GM12878 (cell line): ENCODE data around the gene ATP1B1. TPM values are rescaled to one million over a fixed set of nuclear protein-coding genes. Genes with fewer than 3 reads are reported as not detected.
"Not testable (repeated sequence)": the region's sequence is repeated elsewhere in the genome, so short reads cannot be mapped to it uniquely, and the experiment has no call there.

Experiments
- ATAC-seq: fragments of 200-7000 bp; cut with Tn5 transposase; 3 replicates; pipeline ENCODE4 v1.9.1; 2020; ENCODE audit warnings: mild to moderate bottlenecking, moderate library complexity
- BruUV-seq: library from RNA; stranded (reverse); fragments of 400-500 nt; replicated peaks from 2 replicates; lab custom pipeline; 2021; lab: Mats Ljungman, UMichigan
- CTCF ChIA-PET: fragments of 300-600 bp; sonication (Branson Sonifier 250); formaldehyde crosslinking; extraction: SDS; loops from one replicate; lab custom pipeline; 2021; ENCODE audit warnings: inconsistent platforms; lab: Yijun Ruan, JAX
- POLR2A ChIA-PET: fragments of 350-600 bp; formaldehyde crosslinking; extraction: SDS; loops from one replicate; lab custom pipeline; 2021; ENCODE audit warnings: inconsistent platforms; lab: Charles Lee
- RAD21 ChIA-PET: fragments of 300-600 bp; sonication (Branson Sonifier 250); formaldehyde crosslinking; loops from one replicate; lab custom pipeline; 2023; ENCODE audit warnings: antibody characterized with exemption; ENCODE audit not compliant: unreplicated experiment; lab: Charles Lee
- SMC1A ChIA-PET: fragments of 300-600 bp; sonication (Branson Sonifier 250); formaldehyde crosslinking; loops from one replicate; lab custom pipeline; 2023; ENCODE audit not compliant: unreplicated experiment, uncharacterized antibody; lab: Charles Lee
- DNase-seq: peaks from one replicate; pipeline ENCODE4 v3.0.0-alpha.2; 2011; ENCODE audit warnings: low read depth, low spot score
- FAIRE-seq: peaks from 3 replicates; lab custom pipeline; 2011; peaks lifted over from hg19 to GRCh38; lab: Jason Lieb, UNC
- H2AFZ ChIP-seq: 2 replicates; pipeline ENCODE4 v1.6.0; 2011; ENCODE audit warnings: low read depth, low read length, control low read depth; ENCODE audit not compliant: control insufficient read depth
- H3K27ac ChIP-seq: 2 replicates; pipeline ENCODE4 v1.5.1; 2011; ENCODE audit warnings: control low read depth; ENCODE audit not compliant: control insufficient read depth, insufficient read depth
- H3K27me3 ChIP-seq, 2 experiments: replicated peaks in 1 of 2; 2 replicates each; pipeline versions ENCODE4 v1.6.0 to v1.6.1; 2011; ENCODE audit warnings: low read length in 1 of 2; ENCODE audit not compliant: control insufficient read depth in 2 of 2, insufficient read depth in 2 of 2
- H3K36me3 ChIP-seq, 2 experiments: 2 replicates each; pipeline ENCODE4 v1.5.1; 2011; ENCODE audit warnings: low read length in 1 of 2; ENCODE audit not compliant: control insufficient read depth in 2 of 2, insufficient read depth in 2 of 2
- H3K4me1 ChIP-seq: 2 replicates; pipeline ENCODE4 v1.6.1; 2011; ENCODE audit warnings: mild to moderate bottlenecking, low read length, moderate library complexity, mixed read lengths; ENCODE audit not compliant: control insufficient read depth, insufficient read depth
- H3K4me2 ChIP-seq: 2 replicates; pipeline ENCODE4 v1.6.0; 2011; ENCODE audit warnings: control low read depth; ENCODE audit not compliant: control insufficient read depth, insufficient read depth
- H3K4me3 ChIP-seq: fragments of 200-600 bp; sonication (generic); 2 replicates; pipeline ENCODE4 v1.5.1; 2016
- H3K79me2 ChIP-seq: 2 replicates; pipeline ENCODE4 v1.6.0; 2011; ENCODE audit warnings: low read length; ENCODE audit not compliant: control insufficient read depth, insufficient read depth
- H3K9ac ChIP-seq: 2 replicates; pipeline ENCODE4 v1.8.0; 2011; ENCODE audit warnings: low read length, control low read depth, mixed read lengths; ENCODE audit not compliant: control insufficient read depth, insufficient read depth
- H3K9me3 ChIP-seq: replicated peaks from 3 replicates; pipeline ENCODE4 v1.5.1; 2011; ENCODE audit warnings: mild to moderate bottlenecking, low read length; ENCODE audit not compliant: control insufficient read depth, insufficient read depth
- H4K20me1 ChIP-seq: 2 replicates; pipeline ENCODE4 v1.6.0; 2011; ENCODE audit not compliant: control insufficient read depth, insufficient read depth
- POLR2AphosphoS5 ChIP-seq: IDR thresholded peaks from 2 replicates; pipeline ENCODE4 v1.6.1; 2011; ENCODE audit warnings: mild to moderate bottlenecking, low read length, inconsistent platforms
- TCF7 ChIP-seq: IDR thresholded peaks from 2 replicates; pipeline ENCODE4 v1.6.1; 2014; ENCODE audit warnings: antibody characterized with exemption, borderline replicate concordance
- WGBS: methylation state at CpG from one replicate; pipeline ENCODE4 v1.1.6; 2016; ENCODE audit warnings: low lambda C conversion rate; ENCODE audit not compliant: insufficient replicate concordance, insufficient coverage; ENCODE audit errors: missing lambda C conversion rate; 5-methylcytosine and 5-hydroxymethylcytosine counted together
- in situ Hi-C: fragments of 300-500 bp; cut with MboI; formaldehyde crosslinking; loops from 9 replicates; pipeline ENCODE4 v1.14.3; 2018; ENCODE audit warnings: mixed read lengths
- intact Hi-C: fragments of 100-400 bp; cut with micrococcal nuclease; formaldehyde crosslinking; loops from one replicate; pipeline ENCODE4 v1.14.2; 2022; ENCODE audit not compliant: unreplicated experiment
- polyA plus RNA-seq, 11 experiments: library from polyadenylated mRNA; depleted of rRNA in 4 of 11; unstranded in 6 of 11; stranded (reverse) in 5 of 11; fragments of >200 nt; fragmentation: Nextera tagmentation in 4 of 11; fragmentation: Illumina TruSeq in 1 of 11; extraction: Ambion mirVana in 4 of 11; extraction: Trizol in 1 of 11; gene quantifications; 1 replicate in 1 of 11; 2 replicates in 10 of 11; pipeline versions ENCODE4 v1.2.1 to v1.2.3, GENCODE V29; 2011 to 2016; ENCODE audit warnings: inconsistent platforms in 2 of 11, missing spikeins in 2 of 11, low read depth in 1 of 11
- total RNA-seq, 4 experiments: library from RNA; depleted of rRNA in 3 of 4; stranded (reverse); fragments of >200 nt in 3 of 4; fragmentation: Illumina TruSeq in 1 of 4; extraction: Trizol in 1 of 4; gene quantifications; 2 replicates each; pipeline versions ENCODE4 v1.2.1 to v1.2.3, GENCODE V29; 2013 to 2021

Gene ATP1B1
- total and polyA plus RNA-seq, 10 of the 15 experiments (the other 5 are each of a cell fraction or from before 2014, with no cell fraction given): 0.84 to 14.0 (median 1.4) TPM

- intact Hi-C loops (no loop called here), in situ Hi-C loops (no loop called here)
- RAD21 ChIA-PET: interaction anchor here (0.7 to 1.0 kb wide), 2 partner anchors 173 to 572 kb away, joined by 3 read pairs; no protein-coding TSS in a partner anchor
- no TSS peak for BruUV-seq
- ATAC-seq (no peak), FAIRE-seq (no peak), DNase-seq (no peak)
- H3K9ac ChIP-seq: no peak overlapping the region
- no peaks in the 10 kb centered on the region for H3K9me3 ChIP-seq
- 19% methylated on average over 2 of the region's 2 CpGs for WGBS
- CTCF ChIA-PET: interaction anchor here (1.6 to 2.0 kb wide), 2 partner anchors 10 to 15 kb away, joined by 5 to 7 read pairs; no protein-coding TSS in a partner anchor
- H3K36me3 ChIP-seq: no peaks in the 10 kb centered on the region
- no peaks in the 10 kb centered on the region for H3K79me2 ChIP-seq
- no peak overlapping the region for H3K4me2 ChIP-seq
- no peaks in the 10 kb centered on the region for H4K20me1 ChIP-seq
- POLR2A ChIA-PET: no interaction called here
- H3K27me3 ChIP-seq: no peaks in the 10 kb centered on the region
- H3K4me3 ChIP-seq: no peak overlapping the region
- no peak overlapping the region for H3K27ac ChIP-seq
- SMC1A ChIA-PET: interaction anchor here (1.2 to 2.4 kb wide), 4 partner anchors 9 to 395 kb away, joined by 3 to 7 read pairs (median 4); no protein-coding TSS in a partner anchor
- no peak overlapping the region for H2AFZ ChIP-seq
- H3K4me1 ChIP-seq: no peaks in the 10 kb centered on the region
- TF ChIP-seq POLR2AphosphoS5 (no peak), TCF7 (no peak)
These were observed 69.0 kb downstream of the ATP1B1 start for GRCh38 chr1:169175461-169175860.

- H3K9ac ChIP-seq, H3K4me1 ChIP-seq, H3K4me3 ChIP-seq, H2AFZ ChIP-seq, SMC1A ChIA-PET, H3K27me3 ChIP-seq, ATAC-seq, H3K79me2 ChIP-seq, intact Hi-C loops, DNase-seq, H3K27ac ChIP-seq, POLR2A ChIA-PET, H3K9me3 ChIP-seq, H3K4me2 ChIP-seq, RAD21 ChIA-PET, H3K36me3 ChIP-seq, H4K20me1 ChIP-seq, FAIRE-seq, in situ Hi-C loops, BruUV-seq: not testable (repeated sequence)
- CTCF ChIA-PET: interaction anchor here (1.4 to 3.4 kb wide), 4 partner anchors 14 to 169 kb away, joined by 3 to 10 read pairs (median 8); no protein-coding TSS in a partner anchor
- WGBS: 67% methylated on average over 3 of the region's 3 CpGs
These were observed 72.9 kb downstream of the ATP1B1 start for GRCh38 chr1:169179431-169179830.
